GM18502 (cell line): Measurements from ENCODE around the gene NHERF2.

Experiments
- ATAC-seq: cut with Tn5 transposase; IDR thresholded peaks from one replicate; pipeline ENCODE4 v1.9.1; 2021; ENCODE audit warnings: mild to moderate bottlenecking; ENCODE audit not compliant: unreplicated experiment, poor library complexity

NHERF2 gene

DNA sequence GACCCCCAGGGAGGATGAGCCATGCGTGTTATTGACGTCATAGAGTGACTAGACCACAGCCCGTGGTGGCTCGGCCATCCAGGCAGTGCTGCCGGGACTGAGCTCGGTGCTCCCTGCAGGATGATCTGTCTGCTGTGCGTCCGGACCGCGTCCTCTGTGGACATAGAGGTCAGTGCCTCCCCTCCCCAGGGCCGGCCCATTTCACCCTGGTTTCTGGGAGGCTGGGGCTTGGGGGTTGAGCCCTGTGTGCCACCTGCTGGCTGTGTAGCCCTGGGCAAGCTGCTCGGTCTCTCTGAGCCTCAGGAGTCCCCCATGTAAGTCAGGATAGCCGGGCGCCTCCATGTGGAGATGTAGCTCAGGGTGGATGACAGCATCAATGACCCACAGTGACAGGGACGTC, 29.4 kb downstream of the NHERF2 start:
- ATAC-seq = no peak

DNA sequence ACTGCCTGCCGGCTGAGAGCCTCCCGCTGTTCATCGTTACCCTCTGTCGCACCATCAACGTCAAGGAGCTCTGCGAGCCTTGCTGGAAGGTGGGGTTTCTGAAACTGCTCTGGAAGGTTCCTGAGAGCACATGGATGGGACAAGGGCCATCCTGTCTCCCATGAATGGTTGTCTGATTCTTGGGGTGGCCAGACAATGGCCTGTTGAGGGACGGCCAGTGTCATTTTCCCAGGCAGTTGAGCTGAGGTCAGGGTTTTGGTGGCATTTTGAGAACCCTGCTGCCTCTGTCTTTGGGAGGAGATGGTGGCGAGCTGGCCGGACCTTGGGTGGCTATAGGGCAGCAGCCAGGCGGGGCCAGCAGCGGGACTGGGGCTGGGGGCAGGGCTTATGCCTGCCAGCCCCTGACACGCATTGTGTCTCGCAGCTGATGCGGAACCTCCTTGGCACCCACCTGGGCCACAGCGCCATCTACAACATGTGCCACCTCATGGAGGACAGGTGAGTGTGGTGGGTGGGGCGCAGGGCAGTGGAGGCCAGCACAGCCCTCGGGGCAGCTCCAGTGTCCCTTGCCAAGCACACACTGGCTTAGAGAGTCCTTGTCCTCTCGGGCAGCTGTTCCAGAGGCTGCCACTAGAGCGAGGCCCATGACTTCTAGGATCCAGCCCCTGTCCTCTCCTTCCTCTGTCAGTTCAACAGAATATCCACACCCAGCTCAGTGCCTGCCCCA, 30.1 kb downstream of the NHERF2 start:
- no peak for ATAC-seq

DNA sequence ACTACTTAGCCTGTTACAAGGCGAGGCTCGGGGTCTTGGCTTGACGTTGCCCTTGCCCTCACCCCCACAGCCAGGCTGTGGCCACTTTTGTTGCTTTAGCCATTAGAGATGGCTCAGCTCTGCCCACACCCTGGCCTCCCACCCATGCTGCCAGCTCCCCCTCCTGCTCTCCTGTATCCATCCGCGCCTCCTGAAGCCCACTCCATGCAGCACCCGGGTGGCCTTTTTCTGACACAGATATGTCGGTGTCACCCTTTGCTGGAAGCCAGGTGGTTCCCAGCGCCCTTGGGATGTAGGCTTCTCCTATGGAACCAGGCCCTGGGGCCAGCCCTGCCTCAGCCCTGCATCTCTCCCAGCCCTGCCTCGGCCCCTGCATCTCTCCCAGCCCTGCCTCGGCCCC, 30.7 kb downstream of the NHERF2 start:
- no peak for ATAC-seq

DNA sequence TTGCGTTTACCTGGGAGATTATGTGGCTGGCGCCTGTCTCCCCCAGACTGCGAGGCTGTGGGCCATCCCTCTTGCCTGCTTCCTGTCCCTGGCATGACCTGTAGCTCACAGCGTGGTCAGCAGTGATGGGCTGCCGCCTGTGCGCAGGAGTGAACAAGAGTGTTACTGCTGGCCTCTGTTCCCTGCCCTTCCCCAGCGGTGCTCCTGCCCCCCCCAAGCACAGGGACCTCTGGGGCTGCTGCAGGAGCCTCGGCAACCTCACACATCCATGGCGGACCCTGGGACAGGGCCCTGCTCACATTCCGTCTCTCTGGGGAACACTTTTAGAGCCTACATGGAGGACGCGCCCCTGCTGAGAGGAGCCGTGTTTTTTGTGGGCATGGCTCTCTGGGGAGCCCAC, 31.7 kb downstream of the NHERF2 start:
- ATAC-seq = no peak

DNA sequence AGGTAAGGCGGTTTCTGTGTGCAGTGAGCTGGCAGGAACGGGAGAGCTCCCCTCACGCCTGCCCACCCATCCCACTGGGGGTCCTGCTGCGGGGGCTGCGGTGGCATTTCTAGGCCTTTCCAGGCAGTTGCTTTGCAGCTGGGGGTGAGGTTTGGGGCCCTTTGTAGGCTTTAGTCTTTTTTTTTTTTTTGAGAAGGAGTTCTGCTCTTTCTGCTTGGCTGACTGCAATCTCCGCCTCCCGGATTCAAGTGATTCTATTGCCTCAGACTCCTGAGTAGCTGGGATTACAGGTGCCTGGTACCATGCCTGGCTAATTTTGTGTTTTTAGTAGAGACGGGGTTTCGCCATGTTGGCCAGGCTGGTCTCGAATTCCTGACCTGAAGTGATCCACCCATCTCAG, 32.2 kb downstream of the NHERF2 start:
- ATAC-seq = no peak

DNA sequence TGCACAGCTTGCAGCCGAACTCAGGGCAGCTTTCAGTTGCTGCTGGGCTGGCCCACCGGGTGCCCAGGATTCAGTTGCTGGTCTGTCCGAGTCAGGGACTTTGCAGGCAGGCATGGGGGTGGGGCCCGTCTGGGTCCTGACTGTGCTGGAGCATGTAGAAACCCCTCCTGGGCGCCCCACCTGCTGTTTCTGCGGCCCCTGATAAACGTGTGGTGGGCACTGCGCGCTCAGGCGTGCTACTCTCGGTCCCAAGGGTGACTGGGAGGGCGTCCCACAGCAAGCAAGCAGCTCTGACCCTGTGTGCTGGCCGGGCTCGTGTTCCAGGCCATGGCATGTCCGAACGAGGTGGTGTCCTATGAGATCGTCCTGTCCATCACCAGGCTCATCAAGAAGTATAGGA, 33.6 kb downstream of the NHERF2 start:
- no peak for ATAC-seq

DNA sequence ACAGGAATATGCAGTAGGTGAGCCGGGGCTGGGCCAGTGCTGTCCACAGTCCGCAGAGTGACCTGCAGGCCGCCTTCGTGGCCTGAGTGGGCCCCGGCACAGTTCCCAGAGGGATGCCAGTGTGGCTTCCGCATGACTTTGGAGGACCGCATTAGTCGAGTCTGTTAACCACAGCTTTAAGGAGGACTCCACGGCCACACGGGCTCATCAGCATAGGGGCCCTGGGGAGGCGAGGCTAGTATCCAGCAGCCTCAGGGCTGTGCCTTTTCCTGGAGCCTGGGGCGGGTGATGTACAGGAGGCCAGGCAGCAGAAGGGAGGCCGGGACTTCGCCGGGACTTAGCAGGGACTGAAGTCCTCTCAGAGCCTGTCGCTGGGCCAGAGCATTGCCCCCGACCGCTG, 34.3 kb downstream of the NHERF2 start:
- ATAC-seq = no peak

DNA sequence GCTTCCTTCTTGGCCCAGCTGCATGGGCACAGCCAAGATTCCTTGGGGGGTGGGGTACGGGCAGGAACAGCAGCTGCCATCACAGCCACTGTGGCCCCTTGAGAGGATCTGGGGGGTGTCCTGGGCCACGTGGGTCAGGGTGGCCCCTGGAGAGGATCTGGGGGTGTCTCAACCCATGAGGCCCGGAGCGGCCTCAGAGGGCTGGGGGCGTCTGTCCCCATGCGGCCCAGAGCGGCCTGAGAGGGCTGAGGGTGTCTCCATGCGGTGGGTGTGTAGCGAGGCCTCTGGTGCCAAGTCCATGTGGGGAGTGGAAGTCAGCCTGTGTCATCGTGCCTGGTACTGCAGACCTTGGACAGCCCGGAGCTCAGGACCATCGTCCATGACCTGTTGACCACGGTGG, 34.8 kb downstream of the NHERF2 start:
- no peak for ATAC-seq

DNA sequence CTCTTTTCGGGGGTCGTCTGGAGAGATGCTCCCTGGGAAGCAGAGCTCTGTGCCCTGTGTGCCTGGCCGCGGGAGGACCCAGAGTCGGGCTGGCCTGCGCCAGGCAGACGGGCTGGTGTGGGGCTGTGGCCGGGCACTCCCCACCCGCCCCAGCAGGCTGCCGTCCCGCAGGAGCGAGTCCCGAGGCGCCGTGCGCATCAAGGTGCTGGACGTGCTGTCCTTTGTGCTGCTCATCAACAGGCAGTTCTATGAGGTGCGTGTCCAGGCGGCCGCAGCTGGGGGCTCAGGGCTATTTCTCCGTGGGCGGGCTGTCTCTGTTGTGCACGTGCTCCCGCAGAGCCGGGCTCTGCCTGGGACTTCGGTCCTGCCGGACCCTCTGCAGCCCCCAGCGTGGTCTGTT, 36.1 kb downstream of the NHERF2 start:
- no peak for ATAC-seq

DNA sequence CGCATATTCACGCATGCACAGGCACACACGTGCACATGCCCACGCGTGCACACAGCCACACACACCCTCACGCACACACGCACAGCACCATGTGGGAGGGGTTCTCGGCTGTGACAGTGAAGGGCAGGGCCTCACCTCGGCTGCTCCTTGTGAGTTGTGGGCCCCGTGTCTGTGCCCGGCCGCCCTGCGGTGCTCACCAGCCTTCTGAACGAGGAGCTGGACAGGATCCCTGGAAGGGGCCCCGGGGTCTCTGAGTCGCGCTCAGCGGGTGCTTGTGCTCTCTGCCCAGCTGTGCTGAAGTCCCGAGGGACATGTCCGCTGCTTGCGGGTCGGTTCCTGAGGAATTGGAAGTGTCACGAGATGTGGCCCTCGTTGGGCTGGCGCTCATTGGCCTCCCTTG, 37.2 kb downstream of the NHERF2 start:
- ATAC-seq = no peak

DNA sequence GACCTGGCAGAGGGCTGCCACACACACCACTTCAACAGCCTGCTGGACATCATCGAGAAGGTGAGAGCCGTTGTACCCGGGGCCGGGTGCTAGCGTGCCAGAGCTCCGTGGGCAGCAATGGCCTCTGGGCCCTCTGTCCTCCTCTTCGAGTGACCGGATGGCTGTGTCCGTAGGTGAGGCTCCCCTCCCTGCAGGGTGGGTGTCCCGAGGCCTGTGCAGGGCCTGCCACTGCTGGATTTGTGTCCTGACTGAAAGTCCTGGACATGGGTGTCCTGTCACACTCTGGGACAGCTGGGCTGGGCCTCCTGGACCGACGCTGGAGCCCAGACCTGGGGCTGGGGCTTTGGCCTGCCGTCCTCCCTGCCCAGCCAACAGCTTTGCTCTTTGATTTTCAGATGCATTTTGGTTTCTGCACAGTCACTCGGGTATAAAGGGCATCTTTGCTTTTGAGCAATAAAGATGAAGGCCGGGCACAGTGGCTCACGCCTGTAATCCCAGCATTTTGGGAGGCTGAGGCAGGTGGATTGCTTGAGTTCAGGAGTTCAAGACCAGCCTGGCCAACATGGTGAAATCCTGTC, 37.8 kb downstream of the NHERF2 start:
- no peak for ATAC-seq

DNA sequence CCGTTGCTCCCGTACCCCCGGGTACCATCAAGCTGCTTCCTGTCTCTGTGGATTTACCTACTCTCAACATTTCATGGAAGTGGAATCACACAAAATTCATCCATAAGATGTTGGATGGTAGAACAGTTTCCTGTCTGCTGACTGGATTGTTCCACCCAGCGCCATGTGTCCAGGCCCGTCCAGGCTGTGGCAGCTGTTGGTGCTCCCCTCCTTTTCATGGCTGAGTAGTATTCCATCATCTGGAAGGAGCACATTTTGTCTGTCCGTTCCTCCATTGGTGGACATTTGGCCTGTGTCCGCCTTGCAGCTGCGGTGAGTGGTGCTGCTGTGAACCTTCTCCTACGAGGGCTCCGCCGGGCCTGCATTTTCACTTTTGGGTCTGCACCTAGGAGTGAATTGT, 39.4 kb downstream of the NHERF2 start:
- no peak for ATAC-seq

DNA sequence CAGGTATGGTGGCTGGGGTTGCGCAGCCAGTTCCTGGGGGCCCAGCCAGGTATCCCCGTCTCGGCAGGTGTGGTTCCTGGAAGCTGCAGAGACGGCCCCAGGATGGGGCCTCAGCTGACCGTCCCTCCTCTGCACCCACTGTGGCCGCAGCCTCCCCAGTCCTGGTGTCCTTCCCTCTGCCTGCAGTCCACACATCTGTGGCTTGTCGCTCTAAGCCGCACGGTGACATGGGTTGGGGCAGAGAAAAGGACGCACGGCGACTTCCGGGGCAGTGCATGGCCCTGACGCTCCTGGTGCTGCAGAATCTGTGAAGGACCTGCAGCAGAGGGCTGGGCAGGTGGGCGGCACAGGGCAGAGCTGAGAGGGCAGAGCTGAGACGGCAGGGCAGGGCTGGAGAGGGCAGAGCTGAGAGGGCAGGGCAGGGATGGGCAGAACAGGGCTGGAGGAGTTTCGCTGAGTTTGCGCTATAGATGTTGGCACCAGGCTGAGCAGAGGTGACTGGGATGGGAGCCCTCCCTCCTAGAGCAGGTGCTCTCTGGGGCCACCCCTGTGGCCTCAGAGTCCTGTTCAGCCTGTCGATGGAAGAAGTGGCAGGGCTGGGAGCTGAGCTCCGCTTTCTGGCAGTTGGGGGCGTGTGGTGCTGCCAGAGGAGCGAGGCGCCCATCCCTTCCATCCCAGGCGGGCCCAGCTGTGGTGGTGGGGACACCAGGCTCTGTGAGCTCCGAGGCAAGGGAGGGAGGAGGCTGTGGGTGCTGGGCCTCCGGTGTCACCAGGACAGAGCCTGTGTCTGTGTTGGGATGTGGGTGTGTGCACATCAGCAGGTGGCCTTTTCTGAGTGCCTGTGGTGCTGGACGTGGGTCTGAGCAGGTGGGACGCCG, 44.1 kb downstream of the NHERF2 start:
- ATAC-seq = no peak

DNA sequence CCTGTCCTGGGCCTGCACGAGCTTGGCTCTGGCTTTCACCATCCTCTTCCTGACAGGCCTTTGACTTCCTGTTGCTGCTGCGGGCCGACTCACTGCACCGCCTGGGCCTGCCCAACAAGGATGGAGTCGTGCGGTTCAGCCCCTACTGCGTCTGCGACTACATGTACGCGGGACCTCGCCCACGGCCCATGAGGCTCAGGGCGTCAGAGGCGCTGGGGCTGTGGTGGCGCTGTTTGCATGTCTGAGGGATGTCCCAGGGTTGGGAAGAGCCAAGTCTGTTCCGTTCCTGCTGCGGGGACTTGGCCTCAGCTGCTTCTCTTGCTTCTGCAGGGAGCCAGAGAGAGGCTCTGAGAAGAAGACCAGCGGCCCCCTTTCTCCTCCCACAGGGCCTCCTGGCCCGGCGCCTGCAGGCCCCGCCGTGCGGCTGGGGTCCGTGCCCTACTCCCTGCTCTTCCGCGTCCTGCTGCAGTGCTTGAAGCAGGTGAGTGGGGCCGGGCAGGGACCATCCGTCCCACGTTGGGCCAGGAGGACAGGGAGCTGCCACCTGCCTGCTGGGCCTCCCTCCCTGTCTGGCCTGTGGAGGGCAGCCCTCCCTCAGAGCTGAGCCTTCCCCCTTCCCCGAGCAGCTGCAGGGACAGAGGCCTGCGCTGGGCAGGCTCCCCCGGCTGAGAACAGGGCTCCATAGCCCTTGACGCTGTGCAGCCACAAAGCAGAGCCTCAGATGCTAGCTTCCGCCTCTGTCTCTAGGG, 44.9 kb downstream of the NHERF2 start:
- no peak for ATAC-seq

DNA sequence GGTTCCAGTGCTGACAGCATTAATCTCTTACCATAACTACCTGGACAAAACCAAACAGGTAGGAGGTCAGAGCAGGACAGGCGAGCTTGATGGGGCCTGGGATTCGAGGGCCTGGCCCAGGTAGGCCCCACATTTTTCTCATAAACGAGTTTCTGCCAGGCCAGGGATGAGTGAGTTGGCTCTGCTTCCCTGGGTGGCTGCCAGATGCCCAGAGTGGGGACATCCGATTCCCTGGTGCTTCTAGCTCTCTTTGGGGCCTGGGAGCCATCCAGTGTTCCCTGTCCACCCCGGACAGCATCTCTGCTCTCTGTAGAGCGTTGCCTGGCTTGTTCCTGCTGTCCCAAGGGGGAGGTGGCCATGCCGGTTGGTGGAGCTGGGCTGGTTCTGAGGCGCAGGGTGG, 46.2 kb downstream of the NHERF2 start:
- ATAC-seq = no peak

DNA sequence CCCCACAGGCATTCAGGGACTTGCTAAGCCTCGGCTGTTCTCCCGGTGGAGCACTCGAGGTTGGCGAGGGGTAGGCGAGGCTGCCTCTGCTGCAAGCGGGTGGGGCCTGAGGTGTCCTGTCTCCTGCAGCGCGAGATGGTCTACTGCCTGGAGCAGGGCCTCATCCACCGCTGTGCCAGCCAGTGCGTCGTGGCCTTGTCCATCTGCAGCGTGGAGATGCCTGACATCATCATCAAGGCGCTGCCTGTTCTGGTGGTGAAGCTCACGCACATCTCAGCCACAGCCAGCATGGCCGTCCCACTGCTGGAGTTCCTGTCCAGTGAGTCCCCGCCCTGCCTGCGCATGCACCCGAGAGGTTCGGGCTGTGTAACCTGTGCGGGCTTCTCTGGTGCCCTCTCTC, 47.4 kb downstream of the NHERF2 start:
- no peak for ATAC-seq

DNA sequence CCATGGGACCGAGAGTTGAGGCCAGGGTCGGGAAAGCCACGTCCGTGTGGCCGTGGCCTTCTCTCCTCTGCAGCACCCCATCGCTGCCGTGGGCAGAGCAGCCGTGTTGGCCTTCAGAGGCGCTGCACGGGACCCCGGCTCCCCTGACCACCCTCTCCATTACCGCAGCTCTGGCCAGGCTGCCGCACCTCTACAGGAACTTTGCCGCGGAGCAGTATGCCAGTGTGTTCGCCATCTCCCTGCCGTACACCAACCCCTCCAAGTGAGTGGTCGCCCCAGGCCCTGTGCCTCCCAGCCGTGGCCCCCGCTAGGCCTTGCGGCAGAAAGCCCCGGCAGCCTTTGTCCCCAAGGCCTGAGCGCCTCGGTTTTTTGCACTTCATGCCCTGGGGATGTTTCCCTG, 48.9 kb downstream of the NHERF2 start:
- ATAC-seq = no peak

DNA sequence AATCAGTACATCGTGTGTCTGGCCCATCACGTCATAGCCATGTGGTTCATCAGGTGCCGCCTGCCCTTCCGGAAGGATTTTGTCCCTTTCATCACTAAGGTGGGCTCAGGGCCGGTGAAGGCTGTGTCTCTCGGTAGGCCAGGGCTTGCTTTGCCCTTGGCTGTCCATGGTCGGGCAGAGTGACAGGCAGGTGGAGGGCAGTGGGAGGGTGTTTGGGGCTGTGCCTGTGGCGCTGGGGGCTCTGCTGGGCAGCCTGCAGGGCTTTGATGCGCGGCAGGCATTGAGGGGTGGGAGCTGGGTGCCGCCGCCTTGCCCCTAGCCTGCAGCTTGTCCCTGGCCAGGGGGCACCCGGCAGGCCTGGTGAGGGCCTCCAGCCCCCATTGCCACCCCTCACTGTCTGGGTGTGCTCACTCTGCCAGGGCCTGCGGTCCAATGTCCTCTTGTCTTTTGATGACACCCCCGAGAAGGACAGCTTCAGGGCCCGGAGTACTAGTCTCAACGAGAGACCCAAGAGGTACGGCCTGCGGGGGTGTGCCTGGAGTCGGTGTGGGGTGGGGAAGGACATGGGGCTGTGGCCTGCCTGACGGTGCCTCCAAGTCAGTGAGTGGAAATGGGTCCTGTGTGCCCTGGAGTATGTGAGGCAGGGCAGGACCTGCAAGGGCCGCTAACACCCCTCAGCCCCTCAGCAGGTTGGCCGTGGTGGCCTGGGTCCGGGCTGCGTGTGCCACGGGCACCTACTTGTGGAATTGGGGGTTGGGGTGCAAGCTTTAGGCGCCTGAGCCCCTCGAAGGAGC, 49.6 kb downstream of the NHERF2 start:
- no peak for ATAC-seq

DNA sequence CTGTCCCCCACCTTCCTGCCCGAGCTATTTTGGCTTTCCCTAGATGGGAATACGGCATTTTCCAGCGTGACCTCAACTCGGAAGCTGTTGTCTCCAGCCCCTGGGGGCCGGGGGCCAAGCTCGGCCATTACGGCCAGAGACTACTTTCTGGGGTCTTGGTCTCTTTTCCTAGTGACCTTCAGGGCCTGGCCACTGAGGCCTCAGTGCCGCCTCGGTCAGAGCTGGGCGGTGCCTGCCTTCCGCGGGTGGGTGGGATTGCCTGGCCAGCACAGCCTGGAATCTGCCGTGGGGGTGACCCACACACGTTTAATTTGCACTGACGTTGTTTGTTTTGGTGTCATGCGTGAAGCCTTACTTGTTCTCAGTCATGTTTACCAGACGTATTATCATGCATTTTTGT, 50.3 kb downstream of the NHERF2 start:
- no peak for ATAC-seq

DNA sequence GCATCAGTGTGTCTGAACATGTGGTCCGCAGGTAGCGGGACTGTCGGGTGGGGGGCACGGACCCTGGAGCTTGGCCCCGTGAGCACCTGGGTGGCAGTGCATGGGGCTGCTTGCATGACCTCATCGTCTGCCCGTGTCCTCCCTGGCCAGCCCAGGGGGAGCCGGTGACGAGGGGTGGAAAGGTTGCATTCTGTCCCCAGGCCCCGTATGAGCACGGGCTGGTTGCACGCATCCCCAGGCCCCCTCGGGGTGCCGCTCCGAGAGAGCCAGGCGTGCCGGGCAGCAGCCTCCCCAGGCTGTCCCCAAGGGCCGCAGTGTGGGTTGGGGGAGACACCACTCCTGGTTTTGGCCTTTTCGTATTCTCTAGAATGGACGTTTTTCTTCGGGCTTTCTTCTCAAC, 51.0 kb downstream of the NHERF2 start:
- no peak for ATAC-seq
